Measurements from ENCODE around the gene PCNT.

DNA sequence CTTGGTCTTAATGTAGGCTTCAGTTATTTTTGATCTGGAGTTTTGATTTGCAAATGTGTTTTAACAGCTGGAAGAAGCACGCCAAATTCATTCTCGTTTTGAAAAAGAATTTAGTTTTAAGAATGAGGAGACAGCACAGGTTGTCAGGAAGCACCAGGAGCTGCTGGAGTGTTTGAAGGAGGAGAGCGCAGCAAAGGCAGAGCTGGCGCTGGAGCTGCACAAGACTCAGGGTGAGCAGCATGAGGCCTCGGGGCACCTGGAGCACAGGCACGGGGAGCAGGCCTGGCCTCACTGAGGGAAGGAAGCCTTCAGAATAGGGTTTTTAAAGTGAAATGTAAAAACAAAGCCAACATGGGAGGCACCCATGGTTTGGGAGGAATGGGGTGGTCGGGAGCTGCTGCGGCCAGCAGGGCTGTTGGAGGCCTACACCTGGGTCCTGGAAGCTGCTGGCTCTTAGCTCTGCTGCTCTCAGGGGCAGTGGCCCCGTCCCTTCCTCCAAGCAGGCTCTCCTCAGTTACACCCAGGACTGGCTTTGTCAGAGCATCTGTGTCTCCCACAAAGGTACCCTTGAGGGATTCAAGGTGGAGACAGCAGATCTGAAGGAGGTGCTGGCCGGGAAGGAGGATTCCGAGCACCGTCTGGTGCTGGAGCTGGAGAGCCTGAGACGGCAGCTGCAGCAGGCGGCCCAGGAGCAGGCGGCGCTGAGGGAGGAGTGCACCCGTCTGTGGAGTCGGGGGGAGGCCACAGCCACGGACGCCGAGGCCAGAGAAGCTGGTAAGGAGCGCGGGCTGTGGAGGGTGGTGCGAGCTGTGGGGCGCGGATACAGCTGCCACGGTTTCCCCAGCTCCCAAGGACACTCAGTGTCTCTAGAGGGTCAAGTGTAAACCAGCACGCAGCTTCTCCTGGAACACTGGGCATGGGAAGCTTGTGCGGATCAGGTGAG, 66.9 kb downstream of the PCNT start:
- TF ChIP-seq, protein P1, sequence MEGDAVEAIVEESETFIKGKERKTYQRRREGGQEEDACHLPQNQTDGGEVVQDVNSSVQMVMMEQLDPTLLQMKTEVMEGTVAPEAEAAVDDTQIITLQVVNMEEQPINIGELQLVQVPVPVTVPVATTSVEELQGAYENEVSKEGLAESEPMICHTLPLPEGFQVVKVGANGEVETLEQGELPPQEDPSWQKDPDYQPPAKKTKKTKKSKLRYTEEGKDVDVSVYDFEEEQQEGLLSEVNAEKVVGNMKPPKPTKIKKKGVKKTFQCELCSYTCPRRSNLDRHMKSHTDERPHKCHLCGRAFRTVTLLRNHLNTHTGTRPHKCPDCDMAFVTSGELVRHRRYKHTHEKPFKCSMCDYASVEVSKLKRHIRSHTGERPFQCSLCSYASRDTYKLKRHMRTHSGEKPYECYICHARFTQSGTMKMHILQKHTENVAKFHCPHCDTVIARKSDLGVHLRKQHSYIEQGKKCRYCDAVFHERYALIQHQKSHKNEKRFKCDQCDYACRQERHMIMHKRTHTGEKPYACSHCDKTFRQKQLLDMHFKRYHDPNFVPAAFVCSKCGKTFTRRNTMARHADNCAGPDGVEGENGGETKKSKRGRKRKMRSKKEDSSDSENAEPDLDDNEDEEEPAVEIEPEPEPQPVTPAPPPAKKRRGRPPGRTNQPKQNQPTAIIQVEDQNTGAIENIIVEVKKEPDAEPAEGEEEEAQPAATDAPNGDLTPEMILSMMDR (IDR thresholded peaks at IDR 0.05 in 4 of 5, conservative IDR thresholded peaks at IDR 0.05 in 1 of 5): no peak
- no peak for TF ChIP-seq POLR2A (IDR thresholded peaks at IDR 0.05)
